GM12878 (cell line): Measurements from ENCODE around the gene CCNH. TPM values are rescaled to one million over a fixed set of nuclear protein-coding genes. Genes with fewer than 3 reads are reported as not detected.

Source experiments
- ATAC-seq: fragments of 200-7000 bp; cut with Tn5 transposase; 3 replicates; pipeline ENCODE4 v1.9.1; 2020; ENCODE audit warnings: mild to moderate bottlenecking, moderate library complexity
- BruUV-seq: library from RNA; stranded (reverse); fragments of 400-500 nt; replicated peaks from 2 replicates; lab custom pipeline; 2021; lab: Mats Ljungman, UMichigan
- CTCF ChIA-PET: fragments of 300-600 bp; sonication (Branson Sonifier 250); formaldehyde crosslinking; extraction: SDS; loops from one replicate; lab custom pipeline; 2021; ENCODE audit warnings: inconsistent platforms; lab: Yijun Ruan, JAX
- POLR2A ChIA-PET: fragments of 350-600 bp; formaldehyde crosslinking; extraction: SDS; loops from one replicate; lab custom pipeline; 2021; ENCODE audit warnings: inconsistent platforms; lab: Charles Lee
- RAD21 ChIA-PET: fragments of 300-600 bp; sonication (Branson Sonifier 250); formaldehyde crosslinking; loops from one replicate; lab custom pipeline; 2023; ENCODE audit warnings: antibody characterized with exemption; ENCODE audit not compliant: unreplicated experiment; lab: Charles Lee
- SMC1A ChIA-PET: fragments of 300-600 bp; sonication (Branson Sonifier 250); formaldehyde crosslinking; loops from one replicate; lab custom pipeline; 2023; ENCODE audit not compliant: unreplicated experiment, uncharacterized antibody; lab: Charles Lee
- DNase-seq: peaks from one replicate; pipeline ENCODE4 v3.0.0-alpha.2; 2011; ENCODE audit warnings: low read depth, low spot score
- FAIRE-seq: peaks from 3 replicates; lab custom pipeline; 2011; peaks lifted over from hg19 to GRCh38; lab: Jason Lieb, UNC
- H2AFZ ChIP-seq: 2 replicates; pipeline ENCODE4 v1.6.0; 2011; ENCODE audit warnings: low read depth, low read length, control low read depth; ENCODE audit not compliant: control insufficient read depth
- H3K27ac ChIP-seq: 2 replicates; pipeline ENCODE4 v1.5.1; 2011; ENCODE audit warnings: control low read depth; ENCODE audit not compliant: control insufficient read depth, insufficient read depth
- H3K27me3 ChIP-seq, 2 experiments: replicated peaks in 1 of 2; 2 replicates each; pipeline versions ENCODE4 v1.6.0 to v1.6.1; 2011; ENCODE audit warnings: low read length in 1 of 2; ENCODE audit not compliant: control insufficient read depth in 2 of 2, insufficient read depth in 2 of 2
- H3K36me3 ChIP-seq, 2 experiments: 2 replicates each; pipeline ENCODE4 v1.5.1; 2011; ENCODE audit warnings: low read length in 1 of 2; ENCODE audit not compliant: control insufficient read depth in 2 of 2, insufficient read depth in 2 of 2
- H3K4me1 ChIP-seq: 2 replicates; pipeline ENCODE4 v1.6.1; 2011; ENCODE audit warnings: mild to moderate bottlenecking, low read length, moderate library complexity, mixed read lengths; ENCODE audit not compliant: control insufficient read depth, insufficient read depth
- H3K4me2 ChIP-seq: 2 replicates; pipeline ENCODE4 v1.6.0; 2011; ENCODE audit warnings: control low read depth; ENCODE audit not compliant: control insufficient read depth, insufficient read depth
- H3K4me3 ChIP-seq: fragments of 200-600 bp; sonication (generic); 2 replicates; pipeline ENCODE4 v1.5.1; 2016
- H3K79me2 ChIP-seq: 2 replicates; pipeline ENCODE4 v1.6.0; 2011; ENCODE audit warnings: low read length; ENCODE audit not compliant: control insufficient read depth, insufficient read depth
- H3K9ac ChIP-seq: 2 replicates; pipeline ENCODE4 v1.8.0; 2011; ENCODE audit warnings: low read length, control low read depth, mixed read lengths; ENCODE audit not compliant: control insufficient read depth, insufficient read depth
- H3K9me3 ChIP-seq: replicated peaks from 3 replicates; pipeline ENCODE4 v1.5.1; 2011; ENCODE audit warnings: mild to moderate bottlenecking, low read length; ENCODE audit not compliant: control insufficient read depth, insufficient read depth
- H4K20me1 ChIP-seq: 2 replicates; pipeline ENCODE4 v1.6.0; 2011; ENCODE audit not compliant: control insufficient read depth, insufficient read depth
- BCL11A ChIP-seq: IDR thresholded peaks from 2 replicates; pipeline ENCODE4 v1.6.1; 2011; ENCODE audit warnings: low read depth, low read length
- CREM ChIP-seq: IDR thresholded peaks from 2 replicates; pipeline ENCODE4 v1.6.1; 2014; ENCODE audit warnings: antibody characterized with exemption, low read depth
- IRF4 ChIP-seq: IDR thresholded peaks from 2 replicates; pipeline ENCODE4 v1.6.1; 2011; ENCODE audit warnings: low read depth, low read length
- NR2C1 ChIP-seq: fragments of 450-650 bp; IDR thresholded peaks from 2 replicates; pipeline ENCODE4 v1.6.1; 2017; ENCODE audit warnings: antibody characterized with exemption, mild to moderate bottlenecking, moderate library complexity
- WGBS: methylation state at CpG from one replicate; pipeline ENCODE4 v1.1.6; 2016; ENCODE audit warnings: low lambda C conversion rate; ENCODE audit not compliant: insufficient replicate concordance, insufficient coverage; ENCODE audit errors: missing lambda C conversion rate; 5-methylcytosine and 5-hydroxymethylcytosine counted together
- in situ Hi-C: fragments of 300-500 bp; cut with MboI; formaldehyde crosslinking; loops from 9 replicates; pipeline ENCODE4 v1.14.3; 2018; ENCODE audit warnings: mixed read lengths
- intact Hi-C: fragments of 100-400 bp; cut with micrococcal nuclease; formaldehyde crosslinking; loops from one replicate; pipeline ENCODE4 v1.14.2; 2022; ENCODE audit not compliant: unreplicated experiment
- polyA plus RNA-seq, 11 experiments: library from polyadenylated mRNA; depleted of rRNA in 4 of 11; unstranded in 6 of 11; stranded (reverse) in 5 of 11; fragments of >200 nt; fragmentation: Nextera tagmentation in 4 of 11; fragmentation: Illumina TruSeq in 1 of 11; extraction: Ambion mirVana in 4 of 11; extraction: Trizol in 1 of 11; gene quantifications; 1 replicate in 1 of 11; 2 replicates in 10 of 11; pipeline versions ENCODE4 v1.2.1 to v1.2.3, GENCODE V29; 2011 to 2016; ENCODE audit warnings: inconsistent platforms in 2 of 11, missing spikeins in 2 of 11, low read depth in 1 of 11
- total RNA-seq, 4 experiments: library from RNA; depleted of rRNA in 3 of 4; stranded (reverse); fragments of >200 nt in 3 of 4; fragmentation: Illumina TruSeq in 1 of 4; extraction: Trizol in 1 of 4; gene quantifications; 2 replicates each; pipeline versions ENCODE4 v1.2.1 to v1.2.3, GENCODE V29; 2013 to 2021
- TF ChIP-seq, protein P1 (sequence below): IDR thresholded peaks from 2 replicates; pipeline ENCODE4 v1.6.1; 2012; ENCODE audit warnings: mild to moderate bottlenecking, low read depth, low read length
- TF ChIP-seq, protein P2 (sequence below): fragments of 450-650 bp; IDR thresholded peaks from 2 replicates; pipeline ENCODE4 v1.6.1; 2016; ENCODE audit warnings: mild to moderate bottlenecking

CCNH gene
- total and polyA plus RNA-seq, 10 of the 15 experiments (the other 5 are each of a cell fraction or from before 2014, with no cell fraction given) = 43.9 to 116 (median 81.4) TPM

DNA sequence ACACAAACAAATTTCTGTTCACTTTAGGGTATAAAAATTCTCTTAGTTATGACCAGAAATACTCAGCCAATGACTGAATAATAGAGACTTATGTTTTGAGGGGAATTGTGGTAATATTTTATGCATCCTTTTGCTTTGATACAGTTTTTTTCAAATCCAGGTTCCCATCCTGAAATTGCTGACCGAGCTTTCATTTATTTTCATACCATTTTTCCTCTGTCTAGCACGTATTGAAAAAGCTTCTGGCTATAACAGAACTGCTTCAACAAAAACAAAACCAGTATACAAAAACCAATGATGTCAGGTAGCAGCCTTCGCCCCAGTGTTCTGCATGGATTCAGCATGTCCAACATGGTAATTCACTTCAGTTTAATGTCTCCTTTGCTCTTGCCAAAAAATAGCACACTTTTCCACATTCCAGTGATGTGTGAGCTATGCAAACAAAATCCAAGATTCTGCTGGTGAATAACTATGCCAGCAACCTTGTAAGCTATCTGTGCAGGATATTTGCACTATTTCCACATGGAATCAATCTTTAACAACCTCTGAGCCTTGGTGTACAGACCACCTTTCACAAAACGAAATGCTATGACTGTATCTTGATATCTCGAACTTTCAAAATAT is 22.0 kb downstream of the CCNH start:
- CTCF ChIA-PET = interaction anchor here (1.3 to 3.0 kb wide), 5 partner anchors 10 to 321 kb away, joined by 3 to 24 read pairs (median 4); no protein-coding TSS in a partner anchor
- H3K79me2 ChIP-seq = no peaks in the 10 kb centered on the region
- in situ Hi-C loops = no loop called here
- H2AFZ ChIP-seq = no peak overlapping the region
- POLR2A ChIA-PET = no interaction called here
- DNase-seq (no peak), ATAC-seq (no peak), FAIRE-seq (no peak)
- no peaks in the 10 kb centered on the region for H3K9me3 ChIP-seq
- no peaks in the 10 kb centered on the region for H3K27me3 ChIP-seq
- BruUV-seq = TSS peak; percentile 3
- no peaks in the 10 kb centered on the region for H3K4me1 ChIP-seq
- peaks cover 2 to 33% of the 10 kb centered on the region in 2 experiments for H3K36me3 ChIP-seq
- H3K9ac ChIP-seq = no peak overlapping the region
- H4K20me1 ChIP-seq = no peaks in the 10 kb centered on the region
- intact Hi-C loops = no loop called here
- no peak overlapping the region for H3K27ac ChIP-seq
- no peak overlapping the region for H3K4me2 ChIP-seq
- TF ChIP-seq, protein P1, sequence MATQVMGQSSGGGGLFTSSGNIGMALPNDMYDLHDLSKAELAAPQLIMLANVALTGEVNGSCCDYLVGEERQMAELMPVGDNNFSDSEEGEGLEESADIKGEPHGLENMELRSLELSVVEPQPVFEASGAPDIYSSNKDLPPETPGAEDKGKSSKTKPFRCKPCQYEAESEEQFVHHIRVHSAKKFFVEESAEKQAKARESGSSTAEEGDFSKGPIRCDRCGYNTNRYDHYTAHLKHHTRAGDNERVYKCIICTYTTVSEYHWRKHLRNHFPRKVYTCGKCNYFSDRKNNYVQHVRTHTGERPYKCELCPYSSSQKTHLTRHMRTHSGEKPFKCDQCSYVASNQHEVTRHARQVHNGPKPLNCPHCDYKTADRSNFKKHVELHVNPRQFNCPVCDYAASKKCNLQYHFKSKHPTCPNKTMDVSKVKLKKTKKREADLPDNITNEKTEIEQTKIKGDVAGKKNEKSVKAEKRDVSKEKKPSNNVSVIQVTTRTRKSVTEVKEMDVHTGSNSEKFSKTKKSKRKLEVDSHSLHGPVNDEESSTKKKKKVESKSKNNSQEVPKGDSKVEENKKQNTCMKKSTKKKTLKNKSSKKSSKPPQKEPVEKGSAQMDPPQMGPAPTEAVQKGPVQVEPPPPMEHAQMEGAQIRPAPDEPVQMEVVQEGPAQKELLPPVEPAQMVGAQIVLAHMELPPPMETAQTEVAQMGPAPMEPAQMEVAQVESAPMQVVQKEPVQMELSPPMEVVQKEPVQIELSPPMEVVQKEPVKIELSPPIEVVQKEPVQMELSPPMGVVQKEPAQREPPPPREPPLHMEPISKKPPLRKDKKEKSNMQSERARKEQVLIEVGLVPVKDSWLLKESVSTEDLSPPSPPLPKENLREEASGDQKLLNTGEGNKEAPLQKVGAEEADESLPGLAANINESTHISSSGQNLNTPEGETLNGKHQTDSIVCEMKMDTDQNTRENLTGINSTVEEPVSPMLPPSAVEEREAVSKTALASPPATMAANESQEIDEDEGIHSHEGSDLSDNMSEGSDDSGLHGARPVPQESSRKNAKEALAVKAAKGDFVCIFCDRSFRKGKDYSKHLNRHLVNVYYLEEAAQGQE = no peak
- TF ChIP-seq CREM (no peak), IRF4 (no peak), NR2C1 (no peak), BCL11A (no peak)
- TF ChIP-seq, protein P2, sequence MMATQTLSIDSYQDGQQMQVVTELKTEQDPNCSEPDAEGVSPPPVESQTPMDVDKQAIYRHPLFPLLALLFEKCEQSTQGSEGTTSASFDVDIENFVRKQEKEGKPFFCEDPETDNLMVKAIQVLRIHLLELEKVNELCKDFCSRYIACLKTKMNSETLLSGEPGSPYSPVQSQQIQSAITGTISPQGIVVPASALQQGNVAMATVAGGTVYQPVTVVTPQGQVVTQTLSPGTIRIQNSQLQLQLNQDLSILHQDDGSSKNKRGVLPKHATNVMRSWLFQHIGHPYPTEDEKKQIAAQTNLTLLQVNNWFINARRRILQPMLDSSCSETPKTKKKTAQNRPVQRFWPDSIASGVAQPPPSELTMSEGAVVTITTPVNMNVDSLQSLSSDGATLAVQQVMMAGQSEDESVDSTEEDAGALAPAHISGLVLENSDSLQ = no peak
- SMC1A ChIA-PET = interaction anchor here (1.4 to 3.1 kb wide), 3 partner anchors 9 to 320 kb away, joined by 5 to 11 read pairs (median 7); no protein-coding TSS in a partner anchor
- WGBS = 88% methylated on average over 5 of the region's 5 CpGs
- RAD21 ChIA-PET = interaction anchor here (0.7 to 0.9 kb wide), 3 partner anchors 20 to 380 kb away, joined by 3 read pairs; no protein-coding TSS in a partner anchor
- no peak overlapping the region for H3K4me3 ChIP-seq
